Transverse colon (tissue), 4 donors: ENCODE measurements around the gene PCDHGA9. TPM values are rescaled to one million over a fixed set of nuclear protein-coding genes. Genes with fewer than 3 reads are reported as not detected.

Experiments
- DNase-seq: peaks from one replicate; pipeline ENCODE4 v3.0.0-alpha.2; 2019
- H3K27ac ChIP-seq, 4 donors: fragments of 200-600 bp; sonication (generic); 2 replicates each; pipeline ENCODE4 v1.5.1; 2016 to 2018; ENCODE audit warnings: inconsistent platforms in 4 of 4
- H3K27me3 ChIP-seq: fragments of 200-600 bp; sonication (generic); 2 replicates; pipeline ENCODE4 v1.5.1; 2017; ENCODE audit warnings: inconsistent platforms
- H3K36me3 ChIP-seq, 4 donors: fragments of 200-600 bp; sonication (generic); 2 replicates each; pipeline ENCODE4 v1.5.1; 2017 to 2019; ENCODE audit warnings: inconsistent platforms in 4 of 4
- H3K4me1 ChIP-seq, 4 donors: fragments of 200-600 bp; sonication (generic); 2 replicates each; pipeline ENCODE4 v1.5.1; 2017 to 2020; ENCODE audit warnings: inconsistent platforms in 4 of 4
- H3K4me3 ChIP-seq, 4 donors: fragments of 200-600 bp; sonication (generic); 1 replicate in 1 of 4; 2 replicates in 3 of 4; pipeline versions ENCODE4 v1.5.1 to v1.6.1; 2017 to 2019; ENCODE audit warnings: inconsistent platforms in 4 of 4
- H3K9me3 ChIP-seq, 2 donors: fragments of 200-600 bp; sonication (generic); 2 replicates each; pipeline ENCODE4 v1.5.1; 2017 to 2019; ENCODE audit warnings: inconsistent platforms in 2 of 2
- EP300 ChIP-seq: sonication (generic); formaldehyde crosslinking; IDR thresholded peaks from one replicate; pipeline ENCODE4 v1.6.1; 2017; ENCODE audit warnings: antibody characterized with exemption, low read depth
- POLR2A ChIP-seq: fragments of 450-650 bp; IDR thresholded peaks from one replicate; pipeline ENCODE4 v1.6.1; 2016; ENCODE audit warnings: antibody characterized with exemption, mild to moderate bottlenecking, moderate library complexity
- POLR2AphosphoS5 ChIP-seq, 3 donors: sonication (generic); formaldehyde crosslinking; IDR thresholded peaks; one replicate each; pipeline ENCODE4 v1.6.1; 2016; ENCODE audit warnings: antibody characterized with exemption in 3 of 3
- WGBS, 2 donors: methylation state at CpG; one replicate each; pipeline ENCODE4 v1.1.5; 2018; ENCODE audit warnings: low coverage in 1 of 2; 5-methylcytosine and 5-hydroxymethylcytosine counted together
- in situ Hi-C, 4 donors: fragments of 200-750 bp; cut with MboI; loops; one replicate each; pipeline versions ENCODE4 v1.15.0 to v1.15.1; 2017; ENCODE audit warnings: low sequenced_read_pairs in 3 of 4, low pct_ligation_motif_present in 1 of 4, low pct_unique_long_range_greater_than_20kb in 1 of 4
- intact Hi-C: fragments of 100-400 bp; cut with DNase I; formaldehyde crosslinking; loops from one replicate; pipeline ENCODE4 v1.15.1; 2023; ENCODE audit warnings: low total_unique reads
- total RNA-seq, 4 donors: library from RNA; depleted of rRNA; stranded (reverse); fragments of >200 nt; gene quantifications; one replicate each; pipeline ENCODE4 v1.1.0, GENCODE V29; 2016
- TF ChIP-seq, protein P1 (sequence below), 5 experiments: fragments of 200-600 bp in 3 of 5; fragments of 450-650 bp in 2 of 5; sonication (generic) in 3 of 5; IDR thresholded peaks; 1 replicate in 2 of 5; 2 replicates in 3 of 5; pipeline ENCODE4 v1.5.1; 2016 to 2017; ENCODE audit warnings: antibody characterized with exemption in 5 of 5, inconsistent platforms in 3 of 5, mild to moderate bottlenecking in 2 of 5, moderate library complexity in 1 of 5

Gene PCDHGA9
- total RNA-seq, 4 donors from 2014 or later = 1.2 to 4.6 (median 3.4) TPM

DNA sequence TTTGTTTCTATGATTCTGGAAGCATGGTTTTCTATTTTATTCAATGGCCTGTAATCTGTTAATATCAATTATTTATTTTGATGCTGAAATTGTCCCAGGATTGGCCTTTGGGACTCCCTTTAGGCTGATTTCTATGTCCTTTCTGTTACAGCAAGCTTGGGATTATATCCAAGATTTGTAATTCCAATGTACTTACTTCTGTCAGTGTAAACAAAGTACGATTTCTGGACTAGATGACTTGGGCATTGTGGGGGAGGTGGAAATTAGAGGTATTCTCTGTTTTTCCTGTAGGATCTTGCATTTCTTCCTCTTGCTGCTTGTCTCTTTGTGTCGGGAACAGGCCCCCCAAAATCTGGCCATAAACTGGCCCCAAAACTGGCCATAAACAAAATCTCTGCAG, 31.4 kb downstream of the PCDHGA9 start:
- 74% methylated on average over 2 of the region's 2 CpGs for WGBS, 2 donors
- Histone ChIP-seq H3K4me1 (no peaks in the 10 kb centered on the region), H3K27ac (no peak overlapping the region), H3K27me3 (no peaks in the 10 kb centered on the region), H3K9me3 (peaks cover 65 to 83% of the 10 kb centered on the region in 2 donors), H3K36me3 (no peaks in the 10 kb centered on the region), H3K4me3 (no peak overlapping the region)
- in situ Hi-C loops = no loop called here
- TF ChIP-seq, protein P1, sequence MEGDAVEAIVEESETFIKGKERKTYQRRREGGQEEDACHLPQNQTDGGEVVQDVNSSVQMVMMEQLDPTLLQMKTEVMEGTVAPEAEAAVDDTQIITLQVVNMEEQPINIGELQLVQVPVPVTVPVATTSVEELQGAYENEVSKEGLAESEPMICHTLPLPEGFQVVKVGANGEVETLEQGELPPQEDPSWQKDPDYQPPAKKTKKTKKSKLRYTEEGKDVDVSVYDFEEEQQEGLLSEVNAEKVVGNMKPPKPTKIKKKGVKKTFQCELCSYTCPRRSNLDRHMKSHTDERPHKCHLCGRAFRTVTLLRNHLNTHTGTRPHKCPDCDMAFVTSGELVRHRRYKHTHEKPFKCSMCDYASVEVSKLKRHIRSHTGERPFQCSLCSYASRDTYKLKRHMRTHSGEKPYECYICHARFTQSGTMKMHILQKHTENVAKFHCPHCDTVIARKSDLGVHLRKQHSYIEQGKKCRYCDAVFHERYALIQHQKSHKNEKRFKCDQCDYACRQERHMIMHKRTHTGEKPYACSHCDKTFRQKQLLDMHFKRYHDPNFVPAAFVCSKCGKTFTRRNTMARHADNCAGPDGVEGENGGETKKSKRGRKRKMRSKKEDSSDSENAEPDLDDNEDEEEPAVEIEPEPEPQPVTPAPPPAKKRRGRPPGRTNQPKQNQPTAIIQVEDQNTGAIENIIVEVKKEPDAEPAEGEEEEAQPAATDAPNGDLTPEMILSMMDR (IDR thresholded peaks at IDR 0.05) = no peak
- TF ChIP-seq POLR2A = no peak
- TF ChIP-seq EP300 = no peak
- no peak for TF ChIP-seq POLR2AphosphoS5 (IDR thresholded peaks at IDR 0.05)
- intact Hi-C loops = no loop called here
- DNase-seq = no peak

DNA sequence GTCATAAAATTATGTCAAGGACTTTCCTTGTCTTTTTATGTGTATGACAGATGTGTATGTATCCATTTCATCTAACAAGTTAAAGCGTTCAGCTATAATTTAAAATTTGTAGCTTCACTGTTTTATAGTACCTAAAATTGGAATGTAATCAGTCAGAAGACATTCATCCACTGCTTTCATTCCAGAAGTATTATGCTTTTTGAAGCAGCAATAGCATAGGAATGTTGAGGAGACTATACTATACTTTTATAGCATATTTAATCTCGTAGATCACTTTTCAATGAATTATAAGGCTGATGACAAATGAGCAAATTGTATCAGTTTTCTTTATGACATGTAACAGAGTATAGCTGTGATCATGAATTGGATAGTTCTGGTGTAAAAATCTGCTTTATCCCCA, 34.6 kb downstream of the PCDHGA9 start:
- Histone ChIP-seq H3K4me3 (no peak overlapping the region), H3K27ac (no peak overlapping the region), H3K4me1 (no peaks in the 10 kb centered on the region), H3K27me3 (no peaks in the 10 kb centered on the region), H3K9me3 (peaks cover 58 to 76% of the 10 kb centered on the region in 2 donors), H3K36me3 (no peaks in the 10 kb centered on the region)
- WGBS, 2 donors = 80 to 94% methylated on average over 2 of the region's 2 CpGs
- intact Hi-C loops = no loop called here
- DNase-seq = no peak
- TF ChIP-seq POLR2A (no peak), EP300 (no peak)
- in situ Hi-C loops = no loop called here

DNA sequence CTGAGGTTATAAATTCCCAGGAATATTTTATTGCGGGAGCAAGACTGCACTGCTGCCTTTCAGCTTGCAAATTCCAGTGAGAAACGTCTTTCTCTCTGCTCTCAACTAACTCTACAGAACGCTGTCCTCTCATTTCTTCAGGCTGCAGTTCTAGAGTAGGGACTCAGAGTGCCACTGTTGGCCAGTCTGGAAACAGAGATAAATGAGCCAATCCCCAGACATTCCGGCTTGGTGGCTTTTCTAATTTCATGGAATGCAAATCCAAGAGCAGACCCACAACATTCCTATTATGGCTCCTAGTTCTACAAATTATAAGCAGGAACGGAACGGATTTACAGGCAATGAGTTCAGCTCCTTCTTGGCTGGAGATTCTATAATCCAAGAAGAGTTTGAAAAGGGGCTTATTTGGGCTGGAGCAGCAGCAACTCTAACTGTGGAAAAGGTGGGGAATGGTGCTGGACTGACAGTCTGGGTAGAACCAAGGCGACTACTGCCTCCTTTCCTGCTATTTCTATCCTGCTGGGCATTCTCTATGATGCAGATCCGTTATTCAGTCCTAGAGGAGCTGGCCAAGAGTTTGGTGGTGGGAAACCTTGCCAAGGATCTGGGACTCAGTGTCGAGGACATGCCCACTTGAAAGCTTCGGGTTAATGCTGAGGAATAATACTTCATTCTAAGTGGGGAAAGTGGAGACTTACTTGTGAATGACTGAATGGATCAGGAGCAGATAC, 37.0 kb downstream of the PCDHGA9 start:
- H3K27me3 ChIP-seq = no peaks in the 10 kb centered on the region
- TF ChIP-seq POLR2AphosphoS5 (IDR thresholded peaks at IDR 0.05) = no peak
- TF ChIP-seq, protein P1 (IDR thresholded peaks at IDR 0.05) = no peak
- TF ChIP-seq EP300 = no peak
- no peak for TF ChIP-seq POLR2A
- H3K27ac ChIP-seq = no peak overlapping the region
- H3K9me3 ChIP-seq = peaks cover 44 to 55% of the 10 kb centered on the region in 2 donors
- H3K4me1 ChIP-seq = no peaks in the 10 kb centered on the region
- no peak for DNase-seq
- no peak overlapping the region for H3K4me3 ChIP-seq
- WGBS, 2 donors = 75 to 81% methylated on average over 7 to 10 of the region's 10 CpGs
- H3K36me3 ChIP-seq = no peaks in the 10 kb centered on the region
- intact Hi-C loops (no loop called here), in situ Hi-C loops (no loop called here)

DNA sequence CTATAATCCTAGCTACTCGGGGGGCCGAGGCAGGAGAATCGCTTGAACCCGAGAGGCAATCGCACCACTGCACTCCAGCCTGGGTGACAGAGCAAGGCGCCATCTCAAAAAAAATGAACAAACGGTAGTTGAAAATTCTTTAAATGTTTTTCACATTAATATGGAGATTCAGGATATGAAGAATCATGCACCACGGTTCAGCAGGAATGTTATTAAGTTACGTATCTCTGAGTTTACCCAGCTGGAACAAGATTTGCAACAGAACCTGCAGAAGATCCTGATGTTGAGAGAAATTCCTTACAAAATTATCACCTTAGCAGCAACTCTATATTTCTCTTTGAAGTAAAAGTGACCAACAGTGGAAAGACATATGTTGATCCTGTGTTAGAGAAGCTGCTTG, 37.8 kb downstream of the PCDHGA9 start:
- H3K27me3 ChIP-seq = no peaks in the 10 kb centered on the region
- H3K4me1 ChIP-seq = no peaks in the 10 kb centered on the region
- no peak for DNase-seq
- WGBS, 2 donors = 90 to 95% methylated on average over 9 of the region's 9 CpGs
- in situ Hi-C loops = no loop called here
- H3K36me3 ChIP-seq = no peaks in the 10 kb centered on the region
- intact Hi-C loops = no loop called here
- H3K4me3 ChIP-seq = no peak overlapping the region
- no peak overlapping the region for H3K27ac ChIP-seq
- peaks cover 42 to 53% of the 10 kb centered on the region in 2 donors for H3K9me3 ChIP-seq
- TF ChIP-seq POLR2A = no peak
- TF ChIP-seq EP300 = no peak
- TF ChIP-seq, protein P1 (IDR thresholded peaks at IDR 0.05) = no peak
- TF ChIP-seq POLR2AphosphoS5 (IDR thresholded peaks at IDR 0.05) = no peak
